ENCODE data around the gene STXBP4.
A peak's percentile ranks its signal among the peaks of the same experiment; 100 is the strongest.

STXBP4 gene

DNA sequence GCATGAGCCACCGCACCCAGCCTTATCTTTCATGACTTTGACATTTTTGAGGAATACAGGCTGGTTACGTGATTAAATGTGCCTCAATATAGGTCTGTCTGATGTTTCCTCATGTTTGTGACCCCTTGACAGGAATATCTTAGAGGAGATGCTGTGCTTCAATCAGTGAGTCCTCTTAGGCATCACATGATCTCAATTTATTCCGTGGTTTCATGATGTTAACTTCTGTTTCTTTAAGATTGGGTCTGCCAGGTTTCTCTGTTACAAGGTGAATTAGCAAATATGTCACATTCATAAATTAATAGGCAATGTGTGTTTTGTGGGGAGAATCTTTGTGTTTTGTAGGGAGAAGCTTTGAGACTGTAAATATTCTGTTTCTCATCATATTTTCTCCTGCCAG is 3.3 kb downstream of the STXBP4 start:
- no peak for DNase-seq

DNA sequence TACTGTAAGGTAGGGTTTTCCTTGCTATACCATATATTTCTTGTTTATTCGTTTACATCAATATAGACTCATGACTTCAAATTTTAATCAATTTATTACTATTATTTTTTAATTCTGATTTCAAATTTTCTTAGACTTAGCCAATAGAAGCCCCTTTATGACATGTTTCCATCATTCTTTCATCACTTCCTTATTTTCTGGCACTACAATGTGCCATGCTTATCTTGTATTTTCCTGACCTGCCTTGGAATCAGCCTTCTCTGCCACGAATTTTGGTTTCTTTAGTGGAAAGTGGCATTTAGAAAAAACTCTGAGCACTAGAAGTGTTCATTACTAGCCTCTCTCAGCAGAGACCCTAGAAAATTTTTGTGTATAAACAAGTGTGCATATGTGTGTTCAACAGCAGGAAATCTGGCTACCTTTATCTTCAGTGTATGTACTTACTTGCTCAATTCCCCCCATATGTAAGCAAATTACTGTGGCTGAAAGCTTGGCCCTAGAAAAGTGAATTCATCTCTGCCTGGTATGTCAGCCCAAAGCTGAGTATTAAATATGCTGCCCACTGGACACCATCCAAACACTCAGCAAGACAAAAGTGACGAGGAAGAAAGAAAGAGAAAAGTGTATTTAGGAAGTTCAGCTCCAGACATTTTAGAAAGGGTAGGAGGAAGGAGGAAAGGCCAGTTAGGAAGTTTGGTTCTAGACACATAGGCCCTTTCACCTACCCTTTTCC is 4.0 kb downstream of the STXBP4 start:
- no peak for DNase-seq

DNA sequence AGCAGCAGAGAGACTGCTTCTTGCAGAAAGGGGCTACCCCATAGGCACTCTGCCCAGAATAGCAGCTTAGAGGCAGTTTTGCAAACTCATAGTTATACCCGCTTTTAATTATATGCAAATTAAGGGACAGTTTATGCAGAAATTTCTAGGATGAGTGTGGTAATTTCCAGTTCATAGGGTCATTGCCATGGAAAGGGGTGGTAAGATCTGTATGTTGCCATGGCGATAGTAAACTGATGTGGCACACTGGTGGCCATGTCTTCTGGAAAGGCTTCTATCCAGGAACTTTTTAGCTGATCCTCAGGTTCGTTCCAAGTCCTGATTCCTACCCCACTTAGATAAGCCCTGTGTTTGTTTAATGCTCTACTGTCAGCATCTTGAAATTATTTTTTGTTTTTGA is 6.2 kb downstream of the STXBP4 start:
- no peak for DNase-seq

DNA sequence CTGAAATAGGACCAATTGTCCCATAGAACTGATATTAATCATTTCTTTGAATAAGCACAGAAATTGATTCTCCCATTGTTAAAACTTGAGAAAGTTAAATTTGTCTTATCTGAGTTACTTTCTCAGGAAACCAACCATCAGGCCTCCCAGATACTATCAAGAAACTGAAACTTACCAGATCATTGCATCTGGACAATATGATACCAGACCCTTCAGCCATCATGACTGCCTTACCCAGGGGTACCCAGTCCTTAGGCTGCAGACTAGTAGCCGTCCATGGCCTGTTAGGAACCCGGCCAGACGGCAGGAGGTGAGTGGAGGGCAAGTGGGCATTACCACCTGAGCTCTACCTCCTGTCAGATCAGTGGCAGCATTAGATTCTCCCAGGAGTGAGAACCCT is 7.8 kb downstream of the STXBP4 start:
- no peak for DNase-seq

DNA sequence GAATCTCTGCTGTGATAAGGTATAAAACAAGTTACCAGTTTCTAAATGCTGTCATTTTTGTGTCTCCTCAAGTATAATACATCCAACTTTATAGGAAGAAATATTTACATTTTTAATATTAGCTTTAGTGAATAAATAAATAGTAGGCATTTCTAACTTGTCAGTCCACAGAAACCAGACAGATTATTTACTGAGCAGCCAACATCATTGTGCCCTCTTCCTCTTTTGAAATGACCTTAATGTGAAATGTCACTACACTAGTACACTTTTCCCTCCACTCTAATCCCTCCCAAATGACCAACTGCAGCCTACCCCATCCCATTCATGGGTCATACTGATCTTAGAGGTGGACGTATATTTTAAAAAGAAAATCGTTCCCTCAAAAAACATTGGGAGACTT is 9.2 kb downstream of the STXBP4 start:
- DNase-seq = no peak

DNA sequence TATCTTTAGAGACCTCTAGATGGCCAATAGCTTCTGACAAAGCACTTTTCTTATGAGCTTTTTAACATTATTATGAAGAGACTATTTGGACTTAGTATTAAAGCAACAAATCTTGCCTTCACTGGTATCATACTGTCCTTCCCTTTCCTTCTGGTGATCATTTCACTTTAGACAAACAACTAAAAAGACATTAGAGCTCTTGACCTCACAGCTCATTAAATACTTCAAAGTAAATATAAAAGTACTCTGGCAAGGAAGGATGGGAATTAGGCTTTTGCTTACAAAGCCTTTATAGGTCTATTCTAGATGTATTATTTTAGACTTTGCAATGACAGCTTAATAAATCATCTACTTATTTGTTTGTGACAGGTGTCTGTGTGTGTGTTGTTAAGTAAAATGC is 11.1 kb downstream of the STXBP4 start:
- no peak for DNase-seq

DNA sequence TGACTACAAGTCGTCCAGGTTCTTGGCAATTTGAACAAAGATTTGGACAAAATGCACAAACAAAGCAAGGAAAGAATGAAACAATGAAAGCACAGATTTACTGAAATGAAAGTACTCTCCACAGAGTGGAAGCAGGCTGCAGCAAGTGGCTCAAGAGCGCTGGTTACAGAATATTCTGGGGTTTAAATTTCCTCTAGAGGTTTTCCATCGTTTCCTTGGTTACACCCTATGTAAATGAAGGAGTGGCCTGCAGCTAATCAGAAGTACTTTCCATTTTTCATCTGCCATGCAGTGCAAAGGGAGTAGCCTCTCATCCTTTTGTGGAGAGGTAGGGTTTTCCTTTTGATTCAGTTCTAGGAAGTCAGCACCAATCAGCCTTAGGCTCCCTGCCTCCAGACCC is 11.8 kb downstream of the STXBP4 start:
- no peak for DNase-seq

DNA sequence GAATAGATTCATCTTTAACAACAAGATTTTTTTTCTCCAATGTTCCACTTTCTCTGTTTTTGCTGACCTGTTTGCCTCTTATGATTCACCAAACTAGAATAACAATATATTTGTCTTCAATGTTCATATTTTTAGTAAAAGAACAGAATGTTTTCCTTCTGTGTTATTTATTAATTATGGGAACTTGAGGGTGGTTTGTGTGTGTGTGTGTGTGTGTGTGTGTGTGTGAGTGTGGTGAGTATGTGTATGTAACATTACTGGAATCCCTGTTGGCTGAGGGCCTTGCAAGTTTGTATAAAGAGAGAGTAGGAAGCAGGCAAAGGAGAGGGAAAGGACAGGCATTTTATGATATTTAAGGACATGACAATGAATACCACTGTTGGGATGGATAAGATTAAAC is 13.8 kb downstream of the STXBP4 start:
- no peak for DNase-seq

DNA sequence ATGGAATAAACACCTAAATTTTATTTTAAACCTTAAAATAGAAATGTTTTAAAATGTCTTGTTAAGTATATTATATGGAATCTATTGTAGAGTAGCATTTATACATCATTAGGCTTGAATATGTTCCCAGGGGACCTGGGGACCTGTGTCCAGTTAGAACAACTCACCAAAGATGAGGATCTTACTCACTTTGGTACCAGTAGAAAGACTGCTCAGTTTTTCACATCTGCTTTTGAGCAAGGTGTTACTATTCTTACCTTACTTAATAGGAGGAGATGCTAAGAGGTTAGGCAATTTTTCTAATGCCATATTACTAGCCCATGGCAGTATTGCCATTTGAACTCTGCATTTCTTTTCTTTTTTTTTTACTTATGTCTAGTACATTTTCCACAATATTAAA is 14.7 kb downstream of the STXBP4 start:
- no peak for DNase-seq

DNA sequence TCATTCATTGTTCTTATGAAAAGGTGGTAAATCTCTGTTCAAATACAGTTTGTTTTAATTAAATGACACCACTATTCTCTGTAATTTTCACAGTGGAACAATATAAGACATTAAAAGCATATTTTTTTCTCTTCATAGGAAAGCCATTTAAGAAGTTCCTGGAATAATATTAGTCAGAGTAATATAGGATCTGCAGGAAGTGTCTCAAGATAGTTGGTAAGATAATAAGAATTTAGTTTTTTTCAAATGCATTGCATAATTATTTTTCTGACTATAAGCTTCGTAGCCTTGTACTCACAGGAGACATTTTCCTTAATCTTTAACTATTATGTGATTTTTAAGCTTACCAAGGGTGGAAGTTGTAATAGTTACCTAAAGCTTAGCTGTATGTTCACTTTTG is 16.9 kb downstream of the STXBP4 start:
- no peak for DNase-seq

DNA sequence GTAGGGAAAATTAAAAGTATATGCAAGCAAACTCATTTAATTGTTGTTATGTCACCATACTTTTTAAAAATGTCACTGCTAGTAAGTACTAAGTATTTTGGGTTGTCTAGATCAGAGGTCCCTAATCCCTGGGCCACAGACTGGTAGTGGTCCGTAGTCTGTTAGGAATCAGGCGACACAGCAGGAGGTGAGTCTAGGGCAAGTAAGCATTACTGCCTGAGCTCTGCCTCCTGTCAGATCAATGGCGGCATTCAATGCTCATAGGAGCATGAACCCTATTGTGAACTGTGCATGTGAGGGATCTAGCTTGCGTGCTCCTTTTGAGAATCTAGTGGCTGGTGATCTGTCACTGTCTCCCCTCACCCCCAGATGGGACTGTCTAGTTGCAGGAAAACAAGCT is 21.6 kb downstream of the STXBP4 start:
- no peak for DNase-seq

DNA sequence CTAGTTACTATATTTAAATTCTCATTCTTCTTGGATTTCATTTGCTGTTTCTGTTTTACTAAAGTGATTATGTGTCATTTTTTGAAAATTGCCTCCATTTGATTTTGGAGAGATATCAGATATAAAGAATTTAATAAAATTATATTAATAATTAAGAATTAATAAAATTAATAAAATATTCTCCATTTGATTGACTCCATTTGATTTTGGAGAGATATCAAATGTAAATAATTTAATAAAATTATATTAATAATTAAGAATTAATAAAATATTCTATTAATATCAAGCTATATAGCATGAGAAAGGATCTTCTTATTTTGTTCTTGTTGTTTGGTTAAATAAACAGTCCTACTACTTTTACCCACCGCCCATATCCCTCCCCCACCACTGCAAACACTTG is 23.0 kb downstream of the STXBP4 start:
- no peak for DNase-seq

DNA sequence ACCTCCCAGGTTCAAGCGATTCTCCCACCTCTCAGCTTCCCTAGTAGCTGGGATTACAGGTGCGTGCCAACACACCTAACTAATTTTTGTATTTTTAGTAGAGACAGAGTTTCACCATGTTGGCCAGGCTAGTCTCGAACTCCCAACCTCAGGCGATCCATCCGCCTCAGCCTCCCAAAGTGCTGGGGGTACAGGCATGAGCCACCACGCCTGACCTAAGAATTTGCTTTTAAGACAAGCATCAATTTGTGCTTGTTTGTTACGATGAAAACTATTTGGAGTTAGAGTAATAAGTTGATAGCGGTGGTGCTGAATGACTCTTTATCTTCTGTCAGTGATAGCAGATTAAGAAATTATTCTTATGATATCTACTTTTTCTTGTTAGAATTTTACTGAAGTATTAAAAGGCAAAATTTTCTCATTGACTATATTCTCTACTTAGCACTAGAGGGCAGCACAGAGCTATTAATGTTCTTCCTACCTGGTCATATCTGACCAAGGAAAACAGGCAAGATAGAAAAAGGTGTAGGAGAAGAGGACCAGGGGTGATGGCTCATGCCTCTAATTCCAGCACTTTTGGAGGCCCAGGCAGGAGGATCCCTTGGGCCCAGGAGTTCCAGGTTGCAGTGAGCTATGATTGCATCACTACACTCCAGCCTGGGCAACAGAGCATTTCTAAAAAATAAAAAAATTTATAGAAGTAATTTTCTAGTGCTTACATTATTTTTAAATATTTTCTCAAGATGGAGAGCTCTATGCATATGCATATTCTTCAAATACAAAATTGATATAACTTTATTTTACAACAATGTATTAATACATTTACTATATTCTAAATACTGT is 24.5 kb downstream of the STXBP4 start:
- peak; percentile 65 for DNase-seq

DNA sequence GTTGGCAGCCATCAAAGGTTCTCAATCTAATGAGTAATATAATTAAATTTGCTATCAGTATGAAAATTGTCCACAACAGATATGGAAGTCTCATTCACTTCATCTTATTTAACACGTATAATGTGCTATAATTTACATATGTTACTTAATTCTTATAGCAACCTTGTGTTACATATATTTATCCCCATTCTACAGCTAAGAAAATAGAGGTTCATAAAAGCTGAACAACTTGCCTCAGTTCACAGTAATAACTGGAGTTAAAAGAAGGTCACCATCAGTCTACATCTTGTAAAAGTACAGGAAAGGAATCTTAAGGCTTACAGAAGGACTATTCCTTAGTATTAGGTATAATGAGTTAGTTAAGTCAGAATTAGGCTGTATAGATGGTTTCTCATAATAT is 27.9 kb downstream of the STXBP4 start:
- DNase-seq = no peak

DNA sequence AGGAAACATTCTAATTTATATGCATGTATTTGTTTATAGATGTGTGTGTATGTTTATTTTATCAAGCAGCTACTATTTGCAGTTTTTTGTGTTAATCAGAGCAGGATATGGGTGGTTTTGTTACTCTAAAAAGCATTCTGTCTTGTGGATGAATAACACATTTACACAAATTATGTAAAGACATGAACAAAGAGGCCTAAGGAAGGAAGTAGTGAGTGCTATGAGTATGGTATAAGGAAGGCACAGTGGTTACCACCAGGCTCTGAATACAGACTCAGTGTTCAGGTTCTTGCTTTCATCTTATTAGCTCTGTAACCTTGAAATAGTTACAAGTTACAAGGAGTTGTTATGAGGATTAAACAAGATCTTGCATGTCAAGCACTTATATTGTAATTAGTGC is 33.9 kb downstream of the STXBP4 start:
- DNase-seq = no peak

DNA sequence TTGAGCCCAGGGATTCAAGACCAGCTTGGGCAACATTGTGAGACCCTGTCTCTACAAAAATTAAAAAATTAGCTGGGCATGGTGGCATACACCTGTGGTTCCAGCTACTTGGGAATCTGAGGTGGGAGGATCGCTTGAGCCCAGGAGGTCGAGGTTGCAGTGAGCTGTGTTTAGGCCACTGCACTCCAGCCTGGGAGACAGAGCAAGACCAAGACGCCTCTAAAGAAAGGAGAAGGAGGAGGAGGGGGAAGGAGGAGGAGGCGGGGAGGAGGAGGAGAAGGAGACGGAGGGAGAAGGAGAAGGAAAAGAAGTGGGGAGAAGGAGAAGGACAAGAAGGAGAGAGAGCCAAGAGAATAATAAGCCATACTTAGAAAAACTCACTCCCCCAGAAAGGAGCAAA is 35.9 kb downstream of the STXBP4 start:
- DNase-seq = no peak

DNA sequence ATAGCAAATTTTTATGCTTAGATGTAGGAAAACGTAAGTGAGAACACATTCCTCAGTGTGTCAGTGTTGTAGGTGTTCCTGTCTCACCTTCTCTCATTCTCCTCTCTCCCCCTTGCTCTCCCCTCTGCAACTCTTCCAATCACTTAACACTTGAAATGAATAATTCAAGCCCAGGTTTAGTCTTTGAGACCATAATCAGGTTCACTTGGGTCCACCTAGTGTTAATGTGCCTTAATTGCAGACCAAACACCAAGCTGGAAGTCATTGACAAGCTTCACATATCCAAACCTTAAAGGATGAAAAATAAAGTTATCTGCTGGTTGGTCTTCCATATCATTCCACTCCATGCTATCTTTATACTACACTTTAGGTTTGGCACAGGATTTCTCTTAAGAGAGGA is 37.0 kb downstream of the STXBP4 start:
- DNase-seq = no peak

DNA sequence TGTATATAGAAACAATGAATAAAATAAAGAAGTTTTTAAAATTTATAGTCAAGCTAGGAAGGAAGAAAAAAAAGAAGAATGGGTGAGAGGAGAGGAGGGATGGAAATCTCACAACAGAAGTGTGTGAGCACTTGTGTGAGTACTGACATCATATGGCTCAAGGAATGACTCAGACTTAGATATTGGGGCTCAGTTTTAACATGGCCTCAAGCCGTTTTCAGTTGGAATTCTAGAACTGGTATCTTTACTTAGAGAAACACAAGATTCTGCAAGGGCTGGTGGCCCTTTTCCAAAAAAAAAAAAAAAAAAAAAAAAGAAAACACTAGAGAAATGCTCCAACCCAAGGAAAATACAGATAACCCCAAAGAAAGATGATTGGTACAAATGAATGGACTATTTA is 55.1 kb downstream of the STXBP4 start:
- DNase-seq = no peak

DNA sequence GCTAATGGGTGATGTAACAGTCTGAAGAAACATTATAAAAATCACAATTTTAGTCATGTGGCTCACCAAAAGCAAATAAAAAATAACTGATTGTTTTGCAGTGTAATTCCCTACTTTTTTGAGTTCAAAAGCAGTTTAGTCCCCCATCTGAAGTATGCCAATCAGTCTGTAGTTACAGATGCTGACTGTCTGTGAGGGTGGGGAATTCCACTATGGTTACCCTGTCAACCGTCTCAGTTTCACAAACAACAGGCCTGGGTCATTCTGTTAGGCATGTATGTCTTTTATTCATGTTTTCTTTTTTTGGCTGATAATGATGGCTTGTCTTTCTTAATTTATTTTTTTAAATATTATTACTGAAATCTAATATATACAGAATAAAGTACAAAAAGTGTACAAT is 69.3 kb downstream of the STXBP4 start:
- DNase-seq = peak; percentile 10

DNA sequence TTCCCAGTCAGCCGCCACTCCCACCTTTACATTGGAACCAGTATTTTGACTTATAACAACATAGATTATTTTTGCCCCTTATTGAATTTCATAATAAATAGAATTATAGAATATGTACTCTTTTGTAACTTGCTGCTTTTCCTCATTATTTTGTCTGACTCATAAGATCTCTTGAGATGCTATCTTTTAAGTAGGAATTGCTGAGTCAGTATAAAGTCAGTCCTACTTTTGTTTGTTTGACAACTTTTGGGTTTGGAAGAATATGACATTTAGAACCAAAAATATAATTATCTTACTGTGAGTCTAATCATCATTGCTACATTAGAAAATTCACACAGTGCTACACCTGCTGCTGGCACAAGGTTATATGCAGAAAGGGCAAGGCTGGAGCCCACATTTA is 69.7 kb downstream of the STXBP4 start:
- DNase-seq = no peak

DNA sequence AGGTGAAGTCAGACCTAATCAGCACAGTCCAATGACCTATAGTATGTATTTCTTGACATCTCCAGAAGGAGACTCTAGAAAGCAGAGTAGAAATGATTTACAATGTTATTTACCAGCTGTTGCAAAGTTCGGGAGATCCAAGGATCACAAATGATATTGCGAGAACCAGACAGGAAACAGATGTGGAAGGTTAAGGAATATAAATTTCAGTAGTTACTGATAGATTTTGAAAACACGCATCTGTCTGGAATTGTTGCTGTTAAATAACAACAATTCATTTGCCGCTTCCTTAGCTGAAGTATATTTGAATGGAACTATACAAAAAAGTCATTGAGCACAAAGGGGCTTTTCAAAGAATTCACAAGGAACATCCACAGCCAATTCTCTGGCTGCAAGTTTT is 72.0 kb downstream of the STXBP4 start:
- DNase-seq = no peak

DNA sequence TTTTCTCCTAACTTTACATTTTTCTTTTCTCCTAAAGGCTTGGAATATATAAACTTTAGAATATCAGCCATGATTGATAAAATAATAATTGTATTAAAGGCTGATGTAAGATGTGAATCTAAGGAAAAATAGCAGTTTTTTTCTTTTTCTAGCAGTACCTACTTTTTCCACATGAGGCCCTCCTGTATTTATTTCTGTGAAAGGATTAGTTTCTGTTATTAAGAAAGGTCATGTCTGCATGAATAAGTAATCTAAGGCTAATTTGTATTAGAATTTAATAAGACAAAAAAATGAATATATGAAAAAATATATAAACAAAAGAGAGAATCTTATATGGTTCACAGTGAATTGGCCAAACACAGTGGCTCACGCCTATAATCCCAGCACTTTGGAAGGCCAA is 85.3 kb downstream of the STXBP4 start:
- peak; percentile 11 for DNase-seq

DNA sequence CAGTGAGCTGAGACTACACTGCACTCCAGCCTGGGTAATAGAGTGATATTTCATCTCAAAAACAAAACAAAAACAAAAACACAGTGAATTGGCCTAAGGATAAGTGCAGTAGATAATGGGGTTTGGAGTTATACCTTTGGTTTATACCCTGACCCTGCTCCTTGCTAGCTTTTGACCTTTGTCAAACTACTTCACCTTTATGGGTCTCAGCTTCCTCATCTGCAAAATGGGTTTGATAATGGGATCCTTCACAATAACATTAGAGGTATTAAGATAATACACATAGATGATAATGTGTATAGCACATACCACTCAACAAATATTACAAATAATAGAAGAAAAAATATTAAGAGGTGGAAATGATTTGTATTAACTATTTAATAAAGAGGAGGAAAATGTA is 85.9 kb downstream of the STXBP4 start:
- no peak for DNase-seq

DNA sequence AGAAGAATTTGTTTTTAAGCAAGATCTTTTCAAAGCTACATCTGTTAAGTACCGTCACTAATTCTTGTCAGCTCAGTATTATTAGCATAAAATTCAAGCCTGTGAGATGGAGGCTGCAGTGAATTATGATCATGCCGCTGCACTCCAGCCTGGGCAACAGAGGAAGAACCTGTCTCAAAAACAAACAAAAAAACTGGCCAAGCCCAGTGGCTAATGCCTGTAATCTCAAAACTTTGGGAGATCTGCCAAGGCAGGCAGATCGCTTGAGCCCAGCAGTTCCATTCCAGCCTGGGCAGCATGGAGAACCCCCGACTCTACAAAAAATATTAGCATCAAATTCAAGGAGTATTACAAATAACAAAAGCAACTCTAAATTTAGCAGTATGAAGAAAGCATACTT is 88.0 kb downstream of the STXBP4 start:
- no peak for DNase-seq

DNA sequence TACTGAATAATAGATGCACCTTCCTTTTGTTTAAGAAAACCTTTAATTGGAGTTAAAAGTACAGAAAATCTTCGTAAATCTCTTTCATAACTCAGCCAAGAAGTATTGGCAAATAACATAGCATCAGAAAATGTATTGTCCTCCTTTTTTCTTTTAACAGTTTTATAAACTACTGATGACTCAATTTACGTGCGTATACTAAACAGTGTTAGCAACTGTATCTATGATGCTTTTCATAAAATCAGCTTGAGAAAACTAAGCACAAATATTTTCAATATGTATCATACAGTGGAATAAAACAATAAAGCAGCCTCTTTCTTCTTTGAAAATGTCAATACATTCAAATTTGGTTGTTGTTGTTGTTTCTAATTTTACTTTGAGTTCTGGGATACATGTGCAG is 88.6 kb downstream of the STXBP4 start:
- DNase-seq = no peak

Measured in CD4-positive, alpha-beta T cell treated with Interleukin-12 subunit alpha and Interleukin-12 subunit beta, for 1 hour (primary cell).